ENCODE measurements around the gene CADPS2. TPM values are rescaled to one million over a fixed set of nuclear protein-coding genes. Genes with fewer than 3 reads are reported as not detected.

The CADPS2 gene
- total and polyA plus RNA-seq, 8 donors = 7.0 to 57.8 (median 29.7) TPM

GRCh38 chr7:122423591-122423990, 462.7 kb downstream of the CADPS2 start:
- 81 to 91% (median 89%) methylated on average over 4 of the region's 4 CpGs for WGBS, 5 donors
- Histone ChIP-seq H3K9me3 (no peaks in the 10 kb centered on the region), H3K27ac (no peak overlapping the region), H3K4me3 (no peak overlapping the region), H3K4me1 (no peaks in the 10 kb centered on the region), H3K36me3 (no peaks in the 10 kb centered on the region), H3K27me3 (no peaks in the 10 kb centered on the region)
- intact Hi-C loops (cut with DNase I; ENCODE audit: low total_unique reads) = no loop called here
- no peak for DNase-seq
- no peak for TF ChIP-seq POLR2AphosphoS5 (IDR thresholded peaks at IDR 0.05)
- TF ChIP-seq EP300 (IDR thresholded peaks at IDR 0.05) = no peak
- TF ChIP-seq POLR2A (IDR thresholded peaks at IDR 0.05) = no peak
- TF ChIP-seq, protein P1, sequence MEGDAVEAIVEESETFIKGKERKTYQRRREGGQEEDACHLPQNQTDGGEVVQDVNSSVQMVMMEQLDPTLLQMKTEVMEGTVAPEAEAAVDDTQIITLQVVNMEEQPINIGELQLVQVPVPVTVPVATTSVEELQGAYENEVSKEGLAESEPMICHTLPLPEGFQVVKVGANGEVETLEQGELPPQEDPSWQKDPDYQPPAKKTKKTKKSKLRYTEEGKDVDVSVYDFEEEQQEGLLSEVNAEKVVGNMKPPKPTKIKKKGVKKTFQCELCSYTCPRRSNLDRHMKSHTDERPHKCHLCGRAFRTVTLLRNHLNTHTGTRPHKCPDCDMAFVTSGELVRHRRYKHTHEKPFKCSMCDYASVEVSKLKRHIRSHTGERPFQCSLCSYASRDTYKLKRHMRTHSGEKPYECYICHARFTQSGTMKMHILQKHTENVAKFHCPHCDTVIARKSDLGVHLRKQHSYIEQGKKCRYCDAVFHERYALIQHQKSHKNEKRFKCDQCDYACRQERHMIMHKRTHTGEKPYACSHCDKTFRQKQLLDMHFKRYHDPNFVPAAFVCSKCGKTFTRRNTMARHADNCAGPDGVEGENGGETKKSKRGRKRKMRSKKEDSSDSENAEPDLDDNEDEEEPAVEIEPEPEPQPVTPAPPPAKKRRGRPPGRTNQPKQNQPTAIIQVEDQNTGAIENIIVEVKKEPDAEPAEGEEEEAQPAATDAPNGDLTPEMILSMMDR (IDR thresholded peaks at IDR 0.05) = no peak

- WGBS, 5 donors = 56 to 72% (median 61%) methylated on average over 2 of the region's 2 CpGs
- H3K27ac ChIP-seq = no peak overlapping the region
- no peaks in the 10 kb centered on the region for H3K9me3 ChIP-seq
- no peaks in the 10 kb centered on the region for H3K27me3 ChIP-seq
- no peak overlapping the region for H3K4me3 ChIP-seq
- TF ChIP-seq EP300 (IDR thresholded peaks at IDR 0.05) (no peak), POLR2AphosphoS5 (IDR thresholded peaks at IDR 0.05) (no peak), POLR2A (IDR thresholded peaks at IDR 0.05) (no peak)
- TF ChIP-seq, protein P1 (IDR thresholded peaks at IDR 0.05) = no peak
- intact Hi-C loops (cut with DNase I; ENCODE audit: low total_unique reads) = no loop called here
- no peaks in the 10 kb centered on the region for H3K4me1 ChIP-seq
- no peak for DNase-seq
- H3K36me3 ChIP-seq = peaks cover 0 to 10% (median 2%) of the 10 kb centered on the region in 4 donors
Observed at GRCh38 chr7:122416336-122416735, 469.9 kb downstream of the CADPS2 start.

DNA sequence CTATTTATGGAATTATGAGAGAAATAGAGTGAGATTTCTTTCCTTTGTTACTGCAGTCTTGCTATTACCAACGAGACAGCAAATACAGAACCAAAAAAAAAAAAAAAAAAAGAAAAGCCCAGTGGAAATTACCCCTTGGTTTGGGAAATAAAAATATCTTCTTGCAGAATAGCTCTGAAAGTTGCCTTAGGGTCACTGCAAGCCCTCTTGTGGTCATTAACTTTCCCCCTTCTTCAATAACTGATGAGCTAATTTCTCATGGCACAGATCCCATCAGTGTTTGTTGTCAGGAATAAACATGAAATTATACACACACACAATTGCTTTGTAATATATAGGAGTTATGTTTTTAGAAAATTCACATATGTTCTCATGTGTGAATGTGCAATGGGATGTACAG, 470.8 kb downstream of the CADPS2 start:
- Histone ChIP-seq H3K27me3 (no peaks in the 10 kb centered on the region), H3K27ac (no peak overlapping the region), H3K4me3 (no peak overlapping the region), H3K9me3 (no peaks in the 10 kb centered on the region), H3K4me1 (no peaks in the 10 kb centered on the region), H3K36me3 (peaks cover 0 to 10% (median 2%) of the 10 kb centered on the region in 4 donors)
- DNase-seq = no peak
- TF ChIP-seq EP300 (IDR thresholded peaks at IDR 0.05) (no peak), POLR2A (IDR thresholded peaks at IDR 0.05) (no peak), POLR2AphosphoS5 (IDR thresholded peaks at IDR 0.05) (no peak)
- TF ChIP-seq, protein P1 (IDR thresholded peaks at IDR 0.05) = no peak
- intact Hi-C loops (cut with DNase I; ENCODE audit: low total_unique reads) = no loop called here
- WGBS, 5 donors = 58 to 81% (median 63%) methylated on average over 1 of the region's 1 CpG

DNA sequence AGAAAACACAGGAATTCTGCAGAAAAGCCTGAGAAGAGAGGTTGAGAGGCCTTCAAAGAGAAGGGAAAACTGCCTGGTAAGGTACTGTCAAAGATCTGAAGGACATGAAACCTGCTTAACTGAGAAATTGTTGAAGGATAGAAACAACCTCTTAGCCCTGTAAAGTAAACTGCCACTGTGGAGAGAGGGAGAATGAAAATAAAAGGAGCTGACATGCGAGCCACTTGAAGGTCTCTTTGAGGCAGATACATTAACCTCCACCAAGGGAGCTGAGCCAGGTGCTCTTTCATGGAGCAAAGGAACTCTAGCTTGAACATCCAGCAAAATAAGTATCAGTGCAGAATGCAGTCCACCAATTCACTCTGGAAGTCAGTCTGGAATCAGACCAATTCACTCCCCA, 472.9 kb downstream of the CADPS2 start:
- Histone ChIP-seq H3K27ac (no peak overlapping the region), H3K27me3 (no peaks in the 10 kb centered on the region), H3K9me3 (no peaks in the 10 kb centered on the region), H3K4me3 (no peak overlapping the region), H3K36me3 (peaks cover 0 to 15% (median 5%) of the 10 kb centered on the region in 4 donors), H3K4me1 (no peaks in the 10 kb centered on the region)
- TF ChIP-seq, protein P1 (IDR thresholded peaks at IDR 0.05) = no peak
- TF ChIP-seq POLR2A (IDR thresholded peaks at IDR 0.05) (no peak), EP300 (IDR thresholded peaks at IDR 0.05) (no peak), POLR2AphosphoS5 (IDR thresholded peaks at IDR 0.05) (no peak)
- intact Hi-C loops (cut with DNase I; ENCODE audit: low total_unique reads) = no loop called here
- WGBS, 5 donors = 71 to 94% (median 87%) methylated on average over 1 of the region's 1 CpG
- DNase-seq = no peak
